Measurements from ENCODE around the gene RND3.

Gene RND3

GRCh38 chr2:150476286-150476685 is 11.2 kb downstream of the RND3 start:
- DNase-seq (ENCODE audit: low read depth in 2 of 2) = no peak

- DNase-seq (ENCODE audit: low read depth in 2 of 2) = no peak
These were observed 11.8 kb downstream of the RND3 start for GRCh38 chr2:150475479-150476250.

- no peak for DNase-seq (ENCODE audit: low read depth in 2 of 2)
These were observed 13.0 kb downstream of the RND3 start for GRCh38 chr2:150474326-150475074.

- DNase-seq (ENCODE audit: low read depth in 2 of 2) = no peak
These were observed 13.7 kb downstream of the RND3 start for GRCh38 chr2:150473767-150474166.

GRCh38 chr2:150472511-150472899 is 15.0 kb downstream of the RND3 start:
- no peak for DNase-seq (ENCODE audit: low read depth in 2 of 2)

- DNase-seq (ENCODE audit: low read depth in 2 of 2) = no peak
These were observed 15.5 kb downstream of the RND3 start for GRCh38 chr2:150471813-150472510.

- no peak for DNase-seq (ENCODE audit: low read depth in 2 of 2)
These were observed 17.0 kb downstream of the RND3 start for GRCh38 chr2:150470435-150470834.

- no peak for DNase-seq (ENCODE audit: low read depth in 2 of 2)
These were observed 17.7 kb downstream of the RND3 start for GRCh38 chr2:150469706-150470274.

GRCh38 chr2:150468350-150468960 is 19.0 kb downstream of the RND3 start:
- DNase-seq (ENCODE audit: low read depth in 2 of 2) = no peak

- no peak for DNase-seq (ENCODE audit: low read depth in 2 of 2)
These were observed 19.9 kb downstream of the RND3 start for GRCh38 chr2:150467621-150467963.

GRCh38 chr2:150466741-150467620 is 20.5 kb downstream of the RND3 start:
- DNase-seq (ENCODE audit: low read depth in 2 of 2) = no peak

GRCh38 chr2:150465703-150466569 is 21.5 kb downstream of the RND3 start:
- no peak for DNase-seq (ENCODE audit: low read depth in 2 of 2)

- no peak for DNase-seq (ENCODE audit: low read depth in 2 of 2)
These were observed 22.5 kb downstream of the RND3 start for GRCh38 chr2:150464986-150465385.

GRCh38 chr2:150464270-150464669 is 23.2 kb downstream of the RND3 start:
- DNase-seq (ENCODE audit: low read depth in 2 of 2) = no peak

- DNase-seq (ENCODE audit: low read depth in 2 of 2) = no peak
These were observed 24.7 kb downstream of the RND3 start for GRCh38 chr2:150462770-150463169.

GRCh38 chr2:150459281-150459680 is 28.2 kb downstream of the RND3 start:
- DNase-seq (ENCODE audit: low read depth in 2 of 2) = no peak

- DNase-seq (ENCODE audit: low read depth in 2 of 2) = no peak
These were observed 36.7 kb downstream of the RND3 start for GRCh38 chr2:150450765-150451164.

- no peak for DNase-seq (ENCODE audit: low read depth in 2 of 2)
These were observed 37.6 kb downstream of the RND3 start for GRCh38 chr2:150449856-150450255.

- no peak for DNase-seq (ENCODE audit: low read depth in 2 of 2)
These were observed 42.1 kb downstream of the RND3 start for GRCh38 chr2:150445398-150445797.

- no peak for DNase-seq (ENCODE audit: low read depth in 2 of 2)
These were observed 45.0 kb downstream of the RND3 start for GRCh38 chr2:150442484-150442883.

All from stimulated activated CD8-positive, alpha-beta memory T cell treated with anti-CD3 and anti-CD28 coated beads, Interleukin-7, amount 100 ng/mL, for 1 hour (primary cell).